Measurements from ENCODE around the gene ADH6. TPM values are rescaled to one million over a fixed set of nuclear protein-coding genes. Genes with fewer than 3 reads are reported as not detected.

Gene ADH6
- total and polyA plus RNA-seq, 2 of the 8 experiments (the other 6 are each of a cell fraction or from before 2014, with no cell fraction given) = not detected

DNA sequence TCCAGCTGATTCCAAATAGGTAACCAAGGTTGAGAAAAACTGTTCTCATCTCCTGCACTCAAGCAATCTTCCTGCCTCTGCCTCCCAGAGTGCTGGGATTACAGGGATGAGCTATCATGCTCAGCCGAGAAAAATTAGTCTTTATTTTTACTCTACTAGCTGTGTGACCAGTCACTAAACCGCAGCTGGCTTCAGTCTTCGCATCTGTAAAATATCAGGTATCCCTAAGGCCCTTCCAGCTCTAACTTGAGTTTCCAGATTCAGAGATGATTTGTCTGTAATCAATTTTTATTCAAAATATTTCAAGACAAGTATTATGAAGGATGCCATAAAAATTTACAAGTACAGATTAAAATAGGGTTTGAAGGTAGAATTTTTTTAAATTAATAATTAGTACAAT, 3.5 kb downstream of the ADH6 start (continued):
- TF ChIP-seq, protein P1, sequence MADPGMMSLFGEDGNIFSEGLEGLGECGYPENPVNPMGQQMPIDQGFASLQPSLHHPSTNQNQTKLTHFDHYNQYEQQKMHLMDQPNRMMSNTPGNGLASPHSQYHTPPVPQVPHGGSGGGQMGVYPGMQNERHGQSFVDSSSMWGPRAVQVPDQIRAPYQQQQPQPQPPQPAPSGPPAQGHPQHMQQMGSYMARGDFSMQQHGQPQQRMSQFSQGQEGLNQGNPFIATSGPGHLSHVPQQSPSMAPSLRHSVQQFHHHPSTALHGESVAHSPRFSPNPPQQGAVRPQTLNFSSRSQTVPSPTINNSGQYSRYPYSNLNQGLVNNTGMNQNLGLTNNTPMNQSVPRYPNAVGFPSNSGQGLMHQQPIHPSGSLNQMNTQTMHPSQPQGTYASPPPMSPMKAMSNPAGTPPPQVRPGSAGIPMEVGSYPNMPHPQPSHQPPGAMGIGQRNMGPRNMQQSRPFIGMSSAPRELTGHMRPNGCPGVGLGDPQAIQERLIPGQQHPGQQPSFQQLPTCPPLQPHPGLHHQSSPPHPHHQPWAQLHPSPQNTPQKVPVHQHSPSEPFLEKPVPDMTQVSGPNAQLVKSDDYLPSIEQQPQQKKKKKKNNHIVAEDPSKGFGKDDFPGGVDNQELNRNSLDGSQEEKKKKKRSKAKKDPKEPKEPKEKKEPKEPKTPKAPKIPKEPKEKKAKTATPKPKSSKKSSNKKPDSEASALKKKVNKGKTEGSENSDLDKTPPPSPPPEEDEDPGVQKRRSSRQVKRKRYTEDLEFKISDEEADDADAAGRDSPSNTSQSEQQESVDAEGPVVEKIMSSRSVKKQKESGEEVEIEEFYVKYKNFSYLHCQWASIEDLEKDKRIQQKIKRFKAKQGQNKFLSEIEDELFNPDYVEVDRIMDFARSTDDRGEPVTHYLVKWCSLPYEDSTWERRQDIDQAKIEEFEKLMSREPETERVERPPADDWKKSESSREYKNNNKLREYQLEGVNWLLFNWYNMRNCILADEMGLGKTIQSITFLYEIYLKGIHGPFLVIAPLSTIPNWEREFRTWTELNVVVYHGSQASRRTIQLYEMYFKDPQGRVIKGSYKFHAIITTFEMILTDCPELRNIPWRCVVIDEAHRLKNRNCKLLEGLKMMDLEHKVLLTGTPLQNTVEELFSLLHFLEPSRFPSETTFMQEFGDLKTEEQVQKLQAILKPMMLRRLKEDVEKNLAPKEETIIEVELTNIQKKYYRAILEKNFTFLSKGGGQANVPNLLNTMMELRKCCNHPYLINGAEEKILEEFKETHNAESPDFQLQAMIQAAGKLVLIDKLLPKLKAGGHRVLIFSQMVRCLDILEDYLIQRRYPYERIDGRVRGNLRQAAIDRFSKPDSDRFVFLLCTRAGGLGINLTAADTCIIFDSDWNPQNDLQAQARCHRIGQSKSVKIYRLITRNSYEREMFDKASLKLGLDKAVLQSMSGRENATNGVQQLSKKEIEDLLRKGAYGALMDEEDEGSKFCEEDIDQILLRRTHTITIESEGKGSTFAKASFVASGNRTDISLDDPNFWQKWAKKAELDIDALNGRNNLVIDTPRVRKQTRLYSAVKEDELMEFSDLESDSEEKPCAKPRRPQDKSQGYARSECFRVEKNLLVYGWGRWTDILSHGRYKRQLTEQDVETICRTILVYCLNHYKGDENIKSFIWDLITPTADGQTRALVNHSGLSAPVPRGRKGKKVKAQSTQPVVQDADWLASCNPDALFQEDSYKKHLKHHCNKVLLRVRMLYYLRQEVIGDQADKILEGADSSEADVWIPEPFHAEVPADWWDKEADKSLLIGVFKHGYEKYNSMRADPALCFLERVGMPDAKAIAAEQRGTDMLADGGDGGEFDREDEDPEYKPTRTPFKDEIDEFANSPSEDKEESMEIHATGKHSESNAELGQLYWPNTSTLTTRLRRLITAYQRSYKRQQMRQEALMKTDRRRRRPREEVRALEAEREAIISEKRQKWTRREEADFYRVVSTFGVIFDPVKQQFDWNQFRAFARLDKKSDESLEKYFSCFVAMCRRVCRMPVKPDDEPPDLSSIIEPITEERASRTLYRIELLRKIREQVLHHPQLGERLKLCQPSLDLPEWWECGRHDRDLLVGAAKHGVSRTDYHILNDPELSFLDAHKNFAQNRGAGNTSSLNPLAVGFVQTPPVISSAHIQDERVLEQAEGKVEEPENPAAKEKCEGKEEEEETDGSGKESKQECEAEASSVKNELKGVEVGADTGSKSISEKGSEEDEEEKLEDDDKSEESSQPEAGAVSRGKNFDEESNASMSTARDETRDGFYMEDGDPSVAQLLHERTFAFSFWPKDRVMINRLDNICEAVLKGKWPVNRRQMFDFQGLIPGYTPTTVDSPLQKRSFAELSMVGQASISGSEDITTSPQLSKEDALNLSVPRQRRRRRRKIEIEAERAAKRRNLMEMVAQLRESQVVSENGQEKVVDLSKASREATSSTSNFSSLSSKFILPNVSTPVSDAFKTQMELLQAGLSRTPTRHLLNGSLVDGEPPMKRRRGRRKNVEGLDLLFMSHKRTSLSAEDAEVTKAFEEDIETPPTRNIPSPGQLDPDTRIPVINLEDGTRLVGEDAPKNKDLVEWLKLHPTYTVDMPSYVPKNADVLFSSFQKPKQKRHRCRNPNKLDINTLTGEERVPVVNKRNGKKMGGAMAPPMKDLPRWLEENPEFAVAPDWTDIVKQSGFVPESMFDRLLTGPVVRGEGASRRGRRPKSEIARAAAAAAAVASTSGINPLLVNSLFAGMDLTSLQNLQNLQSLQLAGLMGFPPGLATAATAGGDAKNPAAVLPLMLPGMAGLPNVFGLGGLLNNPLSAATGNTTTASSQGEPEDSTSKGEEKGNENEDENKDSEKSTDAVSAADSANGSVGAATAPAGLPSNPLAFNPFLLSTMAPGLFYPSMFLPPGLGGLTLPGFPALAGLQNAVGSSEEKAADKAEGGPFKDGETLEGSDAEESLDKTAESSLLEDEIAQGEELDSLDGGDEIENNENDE (IDR thresholded peaks at IDR 0.05; ENCODE audit: insufficient replicate concordance, low read length) = no peak
- TF ChIP-seq MAFK (IDR thresholded peaks at IDR 0.05; ENCODE audit: low read depth, low read length) (no peak), POLR2A (IDR thresholded peaks at IDR 0.05; ENCODE audit: control extremely low read depth in 1 of 2, low read depth in 2 of 2, low read length in 2 of 2) (no peak), EP300 (IDR thresholded peaks at IDR 0.05; ENCODE audit: borderline replicate concordance in 1 of 2, low read depth in 2 of 2, low read length in 2 of 2) (no peak), TEAD4 (IDR thresholded peaks at IDR 0.05; ENCODE audit: low read depth, low read length) (no peak), SIRT6 (IDR thresholded peaks at IDR 0.05; ENCODE audit: low read length) (no peak)
- TF ChIP-seq, protein P2, sequence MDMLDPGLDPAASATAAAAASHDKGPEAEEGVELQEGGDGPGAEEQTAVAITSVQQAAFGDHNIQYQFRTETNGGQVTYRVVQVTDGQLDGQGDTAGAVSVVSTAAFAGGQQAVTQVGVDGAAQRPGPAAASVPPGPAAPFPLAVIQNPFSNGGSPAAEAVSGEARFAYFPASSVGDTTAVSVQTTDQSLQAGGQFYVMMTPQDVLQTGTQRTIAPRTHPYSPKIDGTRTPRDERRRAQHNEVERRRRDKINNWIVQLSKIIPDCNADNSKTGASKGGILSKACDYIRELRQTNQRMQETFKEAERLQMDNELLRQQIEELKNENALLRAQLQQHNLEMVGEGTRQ (IDR thresholded peaks at IDR 0.05; ENCODE audit: low read length) = no peak
